Body of pancreas (tissue), 4 donors: Measurements from ENCODE around the gene NAT8L.

Experiments
- CTCF ChIP-seq, 7 experiments: fragments of 450-650 bp in 4 of 7; fragments of 200-600 bp in 3 of 7; sonication (generic) in 3 of 7; IDR thresholded peaks; one replicate each; pipeline ENCODE4 v1.5.1; 2016 to 2019; ENCODE audit warnings: antibody characterized with exemption in 7 of 7
- POLR2A ChIP-seq, 3 donors: fragments of 450-650 bp; IDR thresholded peaks; one replicate each; pipeline ENCODE4 v1.6.1; 2016; ENCODE audit warnings: antibody characterized with exemption in 3 of 3, mild to moderate bottlenecking in 2 of 3

- TF ChIP-seq CTCF (IDR thresholded peaks at IDR 0.05) (no peak), POLR2A (IDR thresholded peaks at IDR 0.05) (no peak)
Measured at GRCh38 chr4:2025817-2026216, 33.3 kb upstream of the NAT8L start.
